Measurements from ENCODE around the gene RNF114.
"Not testable (repeated sequence)": the region's sequence is repeated elsewhere in the genome, so short reads cannot be mapped to it uniquely, and the experiment has no call there.

RNF114 gene

GRCh38 chr20:49965781-49966305, 29.6 kb downstream of the RNF114 start:
- DNase-seq, result no peak

- DNase-seq, result no peak
These were observed 30.7 kb downstream of the RNF114 start for GRCh38 chr20:49966861-49967260.

GRCh38 chr20:49969234-49969633, 33.0 kb downstream of the RNF114 start:
- no peak for DNase-seq

- no peak for DNase-seq
These were observed 33.7 kb downstream of the RNF114 start for GRCh38 chr20:49969946-49970345.

- no peak for DNase-seq
These were observed 34.3 kb downstream of the RNF114 start for GRCh38 chr20:49970498-49970897.

GRCh38 chr20:49973981-49974380, 37.8 kb downstream of the RNF114 start:
- DNase-seq, result no peak

GRCh38 chr20:49976542-49976941, 40.3 kb downstream of the RNF114 start:
- DNase-seq, result no peak

GRCh38 chr20:49977740-49978139, 41.5 kb downstream of the RNF114 start:
- DNase-seq, result not testable (repeated sequence)

GRCh38 chr20:49978685-49979029, 42.5 kb downstream of the RNF114 start:
- no peak for DNase-seq

- DNase-seq, result peak; percentile 63 to 69
These were observed 43.0 kb downstream of the RNF114 start for GRCh38 chr20:49979030-49979832.

- no peak for DNase-seq
These were observed 44.2 kb downstream of the RNF114 start for GRCh38 chr20:49980140-49981008.

- DNase-seq, result no peak
These were observed 45.2 kb downstream of the RNF114 start for GRCh38 chr20:49981218-49982071.

- no peak for DNase-seq
These were observed 45.8 kb downstream of the RNF114 start for GRCh38 chr20:49982072-49982345.

GRCh38 chr20:49982346-49983122, 46.3 kb downstream of the RNF114 start, which contains the start of gene SNAI1:
TSS of gene SNAI1 (plus strand) at chr20:49982980. CDS start at chr20:49983060, 80 bp downstream.
- peak; percentile 88 to 90 for DNase-seq

GRCh38 chr20:49983123-49983847, 47.1 kb downstream of the RNF114 start:
- DNase-seq, result no peak

- DNase-seq, result no peak
These were observed 47.7 kb downstream of the RNF114 start for GRCh38 chr20:49983848-49984408.

GRCh38 chr20:49984426-49985153, 48.4 kb downstream of the RNF114 start:
- DNase-seq, result no peak

- DNase-seq, result no peak
These were observed 49.0 kb downstream of the RNF114 start for GRCh38 chr20:49985157-49985556.

GRCh38 chr20:49985617-49986016, 49.4 kb downstream of the RNF114 start:
- no peak for DNase-seq

- no peak for DNase-seq
These were observed 49.9 kb downstream of the RNF114 start for GRCh38 chr20:49986049-49986448.

All from CD4-positive, alpha-beta T cell treated with Interleukin-1 beta for 1 hour (primary cell).